SK-N-SH (cell line): ENCODE data around the gene ATRN. TPM values are rescaled to one million over a fixed set of nuclear protein-coding genes. Genes with fewer than 3 reads are reported as not detected.

ENCODE experiments used
- CTCF ChIA-PET: fragments of 300-600, 350-600 bp; formaldehyde crosslinking; extraction: SDS; loops from one replicate; lab custom pipeline; 2021; lab: Yijun Ruan, JAX
- POLR2A ChIA-PET: fragments of 350-600 bp; sonication (Branson Sonifier 250); formaldehyde crosslinking; extraction: SDS; loops from one replicate; lab custom pipeline; 2020; ENCODE audit warnings: antibody characterized with exemption, inconsistent platforms; lab: Yijun Ruan, JAX
- DNase-seq: peaks from one replicate; pipeline ENCODE4 v3.0.0; 2012
- H2AFZ ChIP-seq: fragments of 200-600 bp; sonication (generic); 2 replicates; pipeline ENCODE4 v1.8.1; 2016; ENCODE audit warnings: antibody characterized with exemption, mild to moderate bottlenecking, low read depth
- H3F3A ChIP-seq: fragments of 200-600 bp; sonication (generic); replicated peaks from 2 replicates; pipeline ENCODE3; 2016; ENCODE audit warnings: antibody characterized with exemption, mild to moderate bottlenecking; ENCODE audit not compliant: insufficient read depth
- H3K27ac ChIP-seq, 2 experiments: fragments of 200-500 bp in 1 of 2; fragments of 200-600 bp in 1 of 2; sonication (Bioruptor generic) in 1 of 2; sonication (generic), shearing (Covaris generic) in 1 of 2; 2 replicates each; pipeline versions ENCODE4 v1.5.1 to v1.6.1; 2014 to 2016; ENCODE audit warnings: low read depth in 2 of 2, inconsistent platforms in 1 of 2, low read length in 1 of 2, mild to moderate bottlenecking in 1 of 2, mixed read lengths in 1 of 2
- H3K27me3 ChIP-seq: fragments of 200-600 bp; sonication (generic), shearing (Covaris generic); 2 replicates; pipeline ENCODE4 v1.6.1; 2016; ENCODE audit warnings: mixed run types; ENCODE audit not compliant: insufficient read depth
- H3K36me3 ChIP-seq, 2 experiments: fragments of 200-500 bp in 1 of 2; fragments of 200-600 bp in 1 of 2; sonication (Bioruptor generic) in 1 of 2; sonication (generic) in 1 of 2; replicated peaks in 1 of 2; 2 replicates each; pipeline versions ENCODE3 to v1.5.1; 2014 to 2016; ENCODE audit warnings: low read length in 1 of 2, mild to moderate bottlenecking in 1 of 2; ENCODE audit not compliant: insufficient read depth in 2 of 2, control insufficient read depth in 1 of 2
- H3K4me1 ChIP-seq, 2 experiments: fragments of 200-500 bp in 1 of 2; fragments of 200-600 bp in 1 of 2; sonication (Bioruptor generic) in 1 of 2; sonication (generic), shearing (Covaris generic) in 1 of 2; 2 replicates each; pipeline versions ENCODE4 v1.5.1 to v1.6.1; 2014 to 2016; ENCODE audit warnings: low read depth in 1 of 2, low read length in 1 of 2, mixed run types in 1 of 2; ENCODE audit not compliant: insufficient read depth in 2 of 2, control insufficient read depth in 1 of 2
- H3K4me2 ChIP-seq: fragments of 200-600 bp; sonication (generic), shearing (Covaris generic); 2 replicates; pipeline ENCODE4 v1.6.1; 2017; ENCODE audit warnings: mixed run types
- H3K4me3 ChIP-seq, 2 experiments: fragments of 200-500 bp in 1 of 2; fragments of 200-600 bp in 1 of 2; sonication (Bioruptor generic) in 1 of 2; sonication (generic), shearing (Covaris generic) in 1 of 2; 2 replicates each; pipeline versions ENCODE4 v1.5.1 to v1.8.1; 2014 to 2016; ENCODE audit warnings: low read depth in 2 of 2, inconsistent platforms in 1 of 2, low read length in 1 of 2, mild to moderate bottlenecking in 1 of 2, mixed read lengths in 1 of 2, moderate library complexity in 1 of 2
- H3K79me2 ChIP-seq: fragments of 200-600 bp; sonication (generic); 2 replicates; pipeline ENCODE4 v1.8.1; 2017; ENCODE audit warnings: mild to moderate bottlenecking; ENCODE audit not compliant: insufficient read depth
- H3K9ac ChIP-seq: fragments of 200-600 bp; sonication (generic); 2 replicates; pipeline ENCODE4 v1.6.1; 2017; ENCODE audit warnings: mixed run types
- H3K9me2 ChIP-seq: fragments of 200-600 bp; sonication (generic); 2 replicates; pipeline ENCODE4 v1.6.1; 2017; ENCODE audit warnings: mixed run types
- H3K9me3 ChIP-seq: fragments of 200-600 bp; sonication (generic); 2 replicates; pipeline ENCODE4 v1.6.1; 2017; ENCODE audit warnings: mixed run types, mild to moderate bottlenecking, moderate library complexity
- H4K20me1 ChIP-seq: fragments of 200-600 bp; sonication (generic); 2 replicates; pipeline ENCODE4 v1.6.1; 2017; ENCODE audit warnings: mild to moderate bottlenecking, mixed run types; ENCODE audit not compliant: insufficient read depth
- EP300 ChIP-seq, 2 experiments: IDR thresholded peaks; 2 replicates each; pipeline versions ENCODE4 v1.4.0 to v1.6.1; 2012; ENCODE audit warnings: borderline replicate concordance in 1 of 2, low read depth in 1 of 2, low read length in 1 of 2
- EZH2phosphoT487 ChIP-seq: fragments of 200-600 bp; sonication (generic); IDR thresholded peaks from 2 replicates; pipeline ENCODE4 v1.6.1; 2017; ENCODE audit warnings: low read depth, mixed run types, mild to moderate bottlenecking, antibody characterized with exemption, moderate library complexity, borderline replicate concordance
- FOXJ3 ChIP-seq: sonication (generic); formaldehyde crosslinking; IDR thresholded peaks from 2 replicates; pipeline ENCODE4 v1.5.1; 2020; ENCODE audit warnings: mild to moderate bottlenecking, missing genetic modification reagents
- GATA2 ChIP-seq: sonication (generic); formaldehyde crosslinking; IDR thresholded peaks from 2 replicates; pipeline ENCODE4 v1.5.0; 2020; ENCODE audit warnings: mild to moderate bottlenecking, missing genetic modification reagents
- JUND ChIP-seq: IDR thresholded peaks from 2 replicates; pipeline ENCODE4 v1.4.0; 2012
- REST ChIP-seq: IDR thresholded peaks from 2 replicates; pipeline ENCODE4 v1.6.1; 2012; ENCODE audit warnings: mild to moderate bottlenecking, low read depth, low read length, moderate library complexity
- RXRA ChIP-seq: IDR thresholded peaks from 2 replicates; pipeline ENCODE4 v1.4.0; 2012; ENCODE audit warnings: low read depth, mild to moderate bottlenecking, borderline replicate concordance
- TEAD4 ChIP-seq: IDR thresholded peaks from 2 replicates; pipeline ENCODE4 v1.4.0; 2012; ENCODE audit warnings: mild to moderate bottlenecking, borderline replicate concordance; ENCODE audit not compliant: insufficient read depth
- USF2 ChIP-seq: fragments of 150-350 bp; IDR thresholded peaks from 2 replicates; pipeline ENCODE4 v1.6.1; 2017; ENCODE audit warnings: antibody characterized with exemption, low read length, low read depth, borderline replicate concordance
- WGBS: methylation state at CpG from one replicate; pipeline ENCODE4 v1.1.6; 2017; ENCODE audit warnings: low lambda C conversion rate; 5-methylcytosine and 5-hydroxymethylcytosine counted together
- polyA plus RNA-seq, 3 experiments: library from polyadenylated mRNA; depleted of rRNA; stranded (reverse); fragments of >200 nt; gene quantifications; 2 replicates each; pipeline ENCODE4 v1.2.3, GENCODE V29; 2012
- TF ChIP-seq, protein P1 (sequence below): fragments of 150-350 bp; IDR thresholded peaks from 2 replicates; pipeline ENCODE4 v1.6.1; 2016; ENCODE audit warnings: mild to moderate bottlenecking, low read depth, low read length
- TF ChIP-seq, protein P2 (sequence below): IDR thresholded peaks from 2 replicates; pipeline ENCODE4 v1.4.0; 2012; ENCODE audit warnings: low read depth, borderline replicate concordance
- TF ChIP-seq, protein P3 (sequence below): IDR thresholded peaks from 2 replicates; pipeline ENCODE4 v1.4.0; 2012; ENCODE audit warnings: low read depth, borderline replicate concordance

Gene ATRN
- polyA plus RNA-seq, 1 of the 3 experiments (the other 2 are of a cell fraction) = 33.8 TPM

- Histone ChIP-seq H3F3A (no peaks in the 10 kb centered on the region), H3K9me2 (no peaks in the 10 kb centered on the region), H3K9me3 (no peaks in the 10 kb centered on the region)
- no peak for DNase-seq
- POLR2A ChIA-PET = no interaction called here
- TF ChIP-seq EP300 (IDR thresholded peaks at IDR 0.05; ENCODE audit: borderline replicate concordance in 1 of 2, low read depth in 1 of 2, low read length in 1 of 2) (no peak), REST (no peak), USF2 (no peak)
- TF ChIP-seq, all 33 proteins: peak for 0
- CTCF ChIA-PET = interaction anchor here (1.0 to 18.7 kb wide), 10 partner anchors 8 to 148 kb away, joined by 3 to 301 read pairs (median 4); partner anchors contain the start of genes ADISSP, SIGLEC1 and SPEF1
- Histone ChIP-seq H3K4me3 (no peak overlapping the region), H3K9ac (no peak overlapping the region), H3K27ac (no peak overlapping the region), H3K4me1 (peaks cover 0 to 6% of the 10 kb centered on the region in 2 experiments; a peak in 1 of 4 replicates), H3K36me3 (no peaks in the 10 kb centered on the region), H4K20me1 (no peaks in the 10 kb centered on the region), H3K79me2 (no peaks in the 10 kb centered on the region), H3K27me3 (peaks cover 44% of the 10 kb centered on the region), H2AFZ (no peak overlapping the region), H3K4me2 (no peak overlapping the region)
- 91% methylated on average over 7 of the region's 10 CpGs for whole genome bisulfite sequencing
Measured at GRCh38 chr20:3670945-3671344, 200.1 kb downstream of the ATRN start.

GRCh38 chr20:3671986-3672546, 201.2 kb downstream of the ATRN start:
- Histone ChIP-seq H3K79me2 (no peaks in the 10 kb centered on the region), H3K9me3 (no peaks in the 10 kb centered on the region), H3K27ac (no peak overlapping the region), H3F3A (peaks cover 2% of the 10 kb centered on the region), H3K36me3 (no peaks in the 10 kb centered on the region), H3K9ac (no peak overlapping the region), H2AFZ (no peak overlapping the region), H3K4me1 (peaks cover 3% of the 10 kb centered on the region in 2 experiments; a peak in 2 of 4 replicates), H3K4me3 (no peak overlapping the region; a peak in 1 of 4 replicates), H4K20me1 (no peaks in the 10 kb centered on the region), H3K9me2 (no peaks in the 10 kb centered on the region), H3K27me3 (peaks cover 49% of the 10 kb centered on the region), H3K4me2 (no peak overlapping the region; the same call in 1 of the 2 replicates)
- peak; percentile 24 for DNase-seq
- 31% methylated on average over 9 of the region's 23 CpGs for WGBS
- ChIA-PET POLR2A (no interaction called here), CTCF (interaction anchor here (1.0 to 18.7 kb wide), 12 partner anchors 9 to 148 kb away, joined by 3 to 301 read pairs (median 5); partner anchors contain the start of genes ADISSP, AP5S1, GFRA4 and SIGLEC1)
- no peak for TF ChIP-seq FOXJ3 (CRISPR knock-in tag)
- no peak for TF ChIP-seq TEAD4
- TF ChIP-seq, protein P1, sequence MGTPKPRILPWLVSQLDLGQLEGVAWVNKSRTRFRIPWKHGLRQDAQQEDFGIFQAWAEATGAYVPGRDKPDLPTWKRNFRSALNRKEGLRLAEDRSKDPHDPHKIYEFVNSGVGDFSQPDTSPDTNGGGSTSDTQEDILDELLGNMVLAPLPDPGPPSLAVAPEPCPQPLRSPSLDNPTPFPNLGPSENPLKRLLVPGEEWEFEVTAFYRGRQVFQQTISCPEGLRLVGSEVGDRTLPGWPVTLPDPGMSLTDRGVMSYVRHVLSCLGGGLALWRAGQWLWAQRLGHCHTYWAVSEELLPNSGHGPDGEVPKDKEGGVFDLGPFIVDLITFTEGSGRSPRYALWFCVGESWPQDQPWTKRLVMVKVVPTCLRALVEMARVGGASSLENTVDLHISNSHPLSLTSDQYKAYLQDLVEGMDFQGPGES = no peak
- TF ChIP-seq, protein P2, sequence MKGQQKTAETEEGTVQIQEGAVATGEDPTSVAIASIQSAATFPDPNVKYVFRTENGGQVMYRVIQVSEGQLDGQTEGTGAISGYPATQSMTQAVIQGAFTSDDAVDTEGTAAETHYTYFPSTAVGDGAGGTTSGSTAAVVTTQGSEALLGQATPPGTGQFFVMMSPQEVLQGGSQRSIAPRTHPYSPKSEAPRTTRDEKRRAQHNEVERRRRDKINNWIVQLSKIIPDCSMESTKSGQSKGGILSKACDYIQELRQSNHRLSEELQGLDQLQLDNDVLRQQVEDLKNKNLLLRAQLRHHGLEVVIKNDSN = no peak
- TF ChIP-seq, protein P3, sequence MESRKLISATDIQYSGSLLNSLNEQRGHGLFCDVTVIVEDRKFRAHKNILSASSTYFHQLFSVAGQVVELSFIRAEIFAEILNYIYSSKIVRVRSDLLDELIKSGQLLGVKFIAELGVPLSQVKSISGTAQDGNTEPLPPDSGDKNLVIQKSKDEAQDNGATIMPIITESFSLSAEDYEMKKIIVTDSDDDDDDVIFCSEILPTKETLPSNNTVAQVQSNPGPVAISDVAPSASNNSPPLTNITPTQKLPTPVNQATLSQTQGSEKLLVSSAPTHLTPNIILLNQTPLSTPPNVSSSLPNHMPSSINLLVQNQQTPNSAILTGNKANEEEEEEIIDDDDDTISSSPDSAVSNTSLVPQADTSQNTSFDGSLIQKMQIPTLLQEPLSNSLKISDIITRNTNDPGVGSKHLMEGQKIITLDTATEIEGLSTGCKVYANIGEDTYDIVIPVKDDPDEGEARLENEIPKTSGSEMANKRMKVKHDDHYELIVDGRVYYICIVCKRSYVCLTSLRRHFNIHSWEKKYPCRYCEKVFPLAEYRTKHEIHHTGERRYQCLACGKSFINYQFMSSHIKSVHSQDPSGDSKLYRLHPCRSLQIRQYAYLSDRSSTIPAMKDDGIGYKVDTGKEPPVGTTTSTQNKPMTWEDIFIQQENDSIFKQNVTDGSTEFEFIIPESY = no peak
- TF ChIP-seq GATA2 (CRISPR knock-in tag) = no peak
- TF ChIP-seq RXRA = no peak
- TF ChIP-seq EZH2phosphoT487 = no peak
- TF ChIP-seq JUND = no peak
